ENCODE data around the gene RAB14. TPM values are rescaled to one million over a fixed set of nuclear protein-coding genes. Genes with fewer than 3 reads are reported as not detected.
"Not testable (repeated sequence)": the region's sequence is repeated elsewhere in the genome, so short reads cannot be mapped to it uniquely, and the experiment has no call there.

RAB14 gene
- polyA plus RNA-seq, 1 donor from 2014 or later: 94.5 TPM

GRCh38 chr9:121133104-121133816 lies 68.4 kb downstream of the RAB14 start:
- no peaks in the 10 kb centered on the region for H3K9me2 ChIP-seq (ENCODE audit: insufficient read depth, low read length)
- TF ChIP-seq MXI1 (conservative IDR thresholded peaks at IDR 0.05; ENCODE audit: poor library complexity, severe bottlenecking): no peak
- no peak for TF ChIP-seq POLR2AphosphoS5 (IDR thresholded peaks at IDR 0.05)
- TF ChIP-seq REST (IDR thresholded peaks at IDR 0.05; ENCODE audit: borderline replicate concordance): no peak
- TF ChIP-seq SMC3 (conservative IDR thresholded peaks at IDR 0.05; ENCODE audit: poor library complexity): no peak
- TF ChIP-seq TAF1 (IDR thresholded peaks at IDR 0.05; ENCODE audit: low read depth): no peak
- no peak for TF ChIP-seq EP300 (conservative IDR thresholded peaks at IDR 0.05; ENCODE audit: poor library complexity, severe bottlenecking)
- TF ChIP-seq EZH2 (IDR thresholded peaks at IDR 0.05; ENCODE audit: borderline replicate concordance, insufficient read depth, low read length, poor library complexity, severe bottlenecking): no peak
- TF ChIP-seq RAD21 (conservative IDR thresholded peaks at IDR 0.05): no peak
- TF ChIP-seq CTCF (IDR thresholded peaks at IDR 0.05; ENCODE audit: poor library complexity, severe bottlenecking): no peak
- H3K27ac ChIP-seq (ENCODE audit: low read length): no peak overlapping the region
- no peak overlapping the region for H3K4me2 ChIP-seq (ENCODE audit: low read length)
- H4K20me1 ChIP-seq (ENCODE audit: insufficient read depth): no peaks in the 10 kb centered on the region
- H3K9ac ChIP-seq (ENCODE audit: low read length): no peak overlapping the region
- H3F3A ChIP-seq (ENCODE audit: insufficient read depth, low read length, poor library complexity, severe bottlenecking): no peaks in the 10 kb centered on the region
- H3K4me3 ChIP-seq (ENCODE audit: low read length): no peak overlapping the region
- no peak overlapping the region for H2AFZ ChIP-seq (ENCODE audit: low read depth, low read length)
- no peaks in the 10 kb centered on the region for H3K9me3 ChIP-seq (ENCODE audit: low read length)
- no peaks in the 10 kb centered on the region for H3K36me3 ChIP-seq (ENCODE audit: insufficient read depth, low read length)
- H3K27me3 ChIP-seq (ENCODE audit: insufficient read depth, low read depth, low read length): no peaks in the 10 kb centered on the region
- no peaks in the 10 kb centered on the region for H3K79me2 ChIP-seq (replicated peaks; ENCODE audit: insufficient read depth, low read length)

GRCh38 chr9:121129384-121129783 lies 72.3 kb downstream of the RAB14 start:
- not testable (repeated sequence) for H3K36me3 ChIP-seq (ENCODE audit: insufficient read depth, low read length); H3K79me2 ChIP-seq (replicated peaks; ENCODE audit: insufficient read depth, low read length); H3K9ac ChIP-seq (ENCODE audit: low read length); H3F3A ChIP-seq (ENCODE audit: insufficient read depth, low read length, poor library complexity, severe bottlenecking); H3K9me2 ChIP-seq (ENCODE audit: insufficient read depth, low read length); H4K20me1 ChIP-seq (ENCODE audit: insufficient read depth); H3K4me2 ChIP-seq (ENCODE audit: low read length); H3K27me3 ChIP-seq (ENCODE audit: insufficient read depth, low read depth, low read length); H3K4me3 ChIP-seq (ENCODE audit: low read length); H3K9me3 ChIP-seq (ENCODE audit: low read length); H2AFZ ChIP-seq (ENCODE audit: low read depth, low read length); H3K27ac ChIP-seq (ENCODE audit: low read length)

Small RNAs within 50 kb of the gene (small RNA-seq; reads per million reads assigned to genes)
- 0 to 0.08 (median 0.03) reads per million in 3 experiments for gene RN7SL181P

Other genes starting within 250 kb of the RAB14 start
- 1.5 and 3.8 TPM in 2 replicates for gene C5, start 151.6 kb downstream of the RAB14 start, polyA plus RNA-seq
- gene CNTRL, start 126.9 kb downstream of the RAB14 start, polyA plus RNA-seq: 16.0 and 17.0 TPM in 2 replicates
- 2.4 and 7.7 TPM in 2 replicates for gene GSN, start 66.3 kb upstream of the RAB14 start, polyA plus RNA-seq
- gene STOM, start 168.4 kb upstream of the RAB14 start, polyA plus RNA-seq: 0.11 TPM in 1 of 2 replicates, not detected in the other